SJSA1 (cell line): ENCODE data around the gene DNAJC17. TPM values are rescaled to one million over a fixed set of nuclear protein-coding genes. Genes with fewer than 3 reads are reported as not detected.

ENCODE experiments used
- DNase-seq, 2 experiments: peaks; one replicate each; pipeline ENCODE4 v3.0.0-alpha.2; 2015 to 2020; ENCODE audit warnings: low spot score in 2 of 2, low read depth in 1 of 2
- H3K27ac ChIP-seq: fragments of 250-450 bp; sonication (Bioruptor Pico); 2 replicates; pipeline ENCODE4 v1.5.1; 2020; ENCODE audit warnings: mild to moderate bottlenecking, moderate library complexity
- H3K27me3 ChIP-seq: fragments of 250-450 bp; sonication (Bioruptor Pico); replicated peaks from 2 replicates; pipeline ENCODE4 v1.5.1; 2020; ENCODE audit warnings: mild to moderate bottlenecking, moderate library complexity
- H3K36me3 ChIP-seq: fragments of 250-450 bp; sonication (Bioruptor Pico); 2 replicates; pipeline ENCODE4 v1.5.1; 2020; ENCODE audit warnings: mild to moderate bottlenecking
- H3K4me1 ChIP-seq: fragments of 250-450 bp; sonication (Bioruptor Pico); replicated peaks from 2 replicates; pipeline ENCODE4 v1.6.1; 2021; ENCODE audit warnings: mild to moderate bottlenecking
- H3K4me3 ChIP-seq: fragments of 250-450 bp; sonication (Bioruptor Pico); 2 replicates; pipeline ENCODE4 v1.5.1; 2020; ENCODE audit warnings: mild to moderate bottlenecking
- H3K9me3 ChIP-seq: fragments of 250-450 bp; sonication (Bioruptor Pico); replicated peaks from 2 replicates; pipeline ENCODE4 v1.5.1; 2020; ENCODE audit warnings: mild to moderate bottlenecking
- total RNA-seq: library from RNA; depleted of rRNA; stranded (reverse); fragments of >200 nt; shearing (Covaris generic); gene quantifications from 2 replicates; pipeline ENCODE4 v1.2.3, GENCODE V29; 2014

The DNAJC17 gene
- total RNA-seq, 1 experiment from 2014 or later, result 51.7 TPM

DNA sequence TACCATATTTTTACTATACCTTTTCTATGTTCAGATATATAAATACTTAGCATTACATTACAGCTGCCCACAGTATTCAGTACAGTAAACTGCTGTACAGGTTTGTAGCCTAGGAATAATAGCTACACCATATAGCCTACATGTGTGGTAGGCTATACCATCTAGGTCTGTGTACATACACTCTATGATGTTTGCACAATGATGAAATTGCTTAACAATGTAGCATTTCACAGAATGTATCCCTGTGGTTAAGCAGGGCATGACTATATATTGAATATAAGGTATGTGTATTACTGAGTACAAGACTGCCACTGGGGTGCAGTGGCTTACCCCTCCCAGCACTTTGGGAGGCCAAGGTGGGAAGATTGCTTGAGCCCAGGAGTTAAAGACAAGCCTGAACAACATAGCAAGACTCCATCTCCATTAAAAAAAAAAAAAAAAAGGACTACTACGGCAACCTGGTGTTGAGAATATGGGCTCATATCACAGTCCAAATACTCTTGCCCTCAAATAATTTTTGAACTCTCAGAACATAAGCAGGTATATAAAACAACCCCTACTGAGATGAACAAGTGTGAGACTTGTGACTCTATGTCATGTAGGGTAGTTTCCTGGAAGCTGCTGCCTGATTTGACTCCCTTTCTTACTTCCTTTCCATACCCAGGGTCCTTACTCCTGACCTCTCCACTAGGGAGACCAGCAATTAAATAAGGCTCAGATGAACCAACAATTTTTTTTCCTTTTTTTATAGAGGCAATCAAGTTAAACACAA lies 16.5 kb upstream of the DNAJC17 start:
- no peak overlapping the region for H3K4me3 ChIP-seq
- H3K36me3 ChIP-seq, result no peaks in the 10 kb centered on the region
- no peaks in the 10 kb centered on the region for H3K9me3 ChIP-seq
- no peak for DNase-seq
- H3K27ac ChIP-seq, result no peak overlapping the region
- H3K27me3 ChIP-seq, result no peaks in the 10 kb centered on the region
- H3K4me1 ChIP-seq, result peaks cover 10% of the 10 kb centered on the region

DNA sequence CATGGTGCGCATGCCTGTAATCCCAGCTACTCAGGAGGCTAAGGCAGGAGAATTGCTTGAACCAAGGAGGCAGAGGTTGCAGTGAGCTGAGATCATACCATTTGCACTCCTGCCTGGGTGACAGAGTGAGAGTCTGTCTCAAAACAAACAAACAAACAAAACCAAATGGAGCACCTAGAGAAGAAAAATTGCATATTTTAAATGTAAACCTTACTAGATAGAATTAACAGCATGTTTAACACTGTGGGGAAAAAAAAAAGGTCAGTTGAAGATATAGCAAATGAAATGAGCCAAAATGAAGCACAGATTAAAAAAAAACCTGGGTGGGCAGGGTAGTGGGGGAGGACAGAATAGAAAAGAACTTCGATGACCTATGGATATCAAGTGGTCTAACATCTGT lies 13.9 kb upstream of the DNAJC17 start:
- DNase-seq, result no peak
- H3K27me3 ChIP-seq, result no peaks in the 10 kb centered on the region
- no peaks in the 10 kb centered on the region for H3K36me3 ChIP-seq
- peaks cover 9% of the 10 kb centered on the region for H3K4me1 ChIP-seq
- H3K27ac ChIP-seq, result no peak overlapping the region
- H3K9me3 ChIP-seq, result no peaks in the 10 kb centered on the region
- H3K4me3 ChIP-seq, result no peak overlapping the region

DNA sequence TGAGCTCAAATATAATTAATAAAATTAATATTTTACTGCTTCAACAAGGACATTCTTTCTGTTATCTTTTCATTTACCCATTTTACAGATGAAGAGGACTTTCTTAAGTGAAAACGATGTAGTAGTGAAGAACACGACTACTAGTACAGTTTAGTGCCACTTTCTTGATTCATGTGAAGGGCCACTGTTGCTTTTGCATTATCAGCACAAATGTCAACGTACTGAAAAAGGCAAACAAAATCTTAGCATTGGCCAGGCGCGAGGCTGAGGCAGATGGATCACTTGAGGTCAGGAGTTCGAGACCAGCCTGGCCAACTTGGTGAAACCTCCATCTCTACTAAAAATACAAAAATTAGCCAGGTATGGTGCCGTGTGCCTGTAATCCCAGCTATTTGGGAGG lies 11.8 kb upstream of the DNAJC17 start:
- H3K27ac ChIP-seq, result no peak overlapping the region
- no peaks in the 10 kb centered on the region for H3K27me3 ChIP-seq
- peaks cover 10% of the 10 kb centered on the region; the same call in 1 of the 2 replicates for H3K36me3 ChIP-seq
- no peak overlapping the region for H3K4me3 ChIP-seq
- DNase-seq, result no peak
- H3K9me3 ChIP-seq, result no peaks in the 10 kb centered on the region
- H3K4me1 ChIP-seq, result no peaks in the 10 kb centered on the region

GRCh38 chr15:40815042-40815698 lies 7.9 kb upstream of the DNAJC17 start:
- Histone ChIP-seq H3K4me3 (no peak overlapping the region), H3K9me3 (no peaks in the 10 kb centered on the region), H3K36me3 (peaks cover 29% of the 10 kb centered on the region), H3K27me3 (no peaks in the 10 kb centered on the region), H3K4me1 (no peaks in the 10 kb centered on the region), H3K27ac (no peak overlapping the region)
- DNase-seq, result no peak

- Histone ChIP-seq H3K36me3 (peaks cover 29% of the 10 kb centered on the region), H3K27me3 (no peaks in the 10 kb centered on the region), H3K4me3 (no peak overlapping the region), H3K27ac (no peak overlapping the region), H3K9me3 (no peaks in the 10 kb centered on the region), H3K4me1 (peaks cover 8% of the 10 kb centered on the region)
- no peak for DNase-seq
These were observed 5.6 kb upstream of the DNAJC17 start for GRCh38 chr15:40812721-40813425.

DNA sequence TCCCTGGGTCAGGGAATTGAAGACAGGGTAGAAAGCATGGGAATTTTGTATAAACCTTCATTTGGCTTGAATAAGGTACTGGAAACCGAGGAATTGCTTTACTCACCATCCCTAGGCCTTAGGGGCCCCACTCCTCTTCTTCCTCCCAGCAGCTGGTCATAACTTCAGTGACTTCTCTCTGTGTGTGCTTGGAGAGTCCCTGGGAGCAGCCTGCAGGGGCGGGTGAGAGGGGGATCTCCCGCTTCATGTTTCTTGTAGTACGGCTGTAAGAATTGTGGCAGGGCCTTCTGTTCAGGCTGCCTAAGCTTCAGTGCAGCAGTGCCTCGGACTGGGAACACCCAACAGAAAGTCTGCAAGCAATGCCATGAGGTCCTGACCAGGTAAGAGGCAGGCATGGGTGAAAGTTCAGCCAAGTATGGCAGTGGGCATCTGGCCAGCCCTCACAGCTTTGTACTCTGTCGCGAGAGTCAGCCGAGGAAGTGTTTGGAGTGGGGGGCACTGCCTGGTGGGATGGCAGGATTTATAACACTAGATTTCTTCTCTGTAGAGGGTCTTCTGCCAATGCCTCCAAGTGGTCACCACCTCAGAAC lies 1.7 kb upstream of the DNAJC17 start:
- Histone ChIP-seq H3K9me3 (no peaks in the 10 kb centered on the region), H3K4me3 (no peak overlapping the region), H3K4me1 (peaks cover 13% of the 10 kb centered on the region)

DNA sequence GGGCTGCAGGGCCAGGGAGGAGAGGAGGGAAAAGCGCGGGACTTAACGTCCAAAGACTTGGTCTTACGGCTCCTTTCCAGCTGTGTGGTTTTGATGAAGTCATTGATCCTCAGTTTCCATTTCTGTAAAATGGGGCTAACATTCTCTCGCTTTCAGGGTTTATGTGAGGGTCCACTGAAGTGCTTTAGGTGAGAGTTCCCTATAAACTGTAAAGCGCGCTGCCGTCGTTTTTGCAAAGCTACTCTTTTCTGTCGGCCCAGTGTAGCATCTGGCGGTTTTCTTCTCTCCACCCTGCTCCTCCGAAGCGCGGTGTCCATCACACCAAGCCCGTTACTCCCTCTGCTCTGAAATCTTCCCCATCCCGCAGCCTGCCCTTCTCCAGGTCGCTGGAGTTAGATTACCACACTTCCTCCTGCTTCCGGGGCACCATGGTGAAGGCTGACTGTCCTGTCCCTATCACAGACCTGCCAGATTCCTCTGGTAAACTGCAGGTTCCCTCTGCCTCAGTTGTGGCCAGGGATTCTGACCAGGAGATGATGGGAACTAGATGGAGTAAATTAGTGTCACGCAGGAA lies 702 bp upstream of the DNAJC17 start:
- Histone ChIP-seq H3K4me3 (peak overlapping the region; percentile 77), H3K4me1 (peaks cover 13% of the 10 kb centered on the region), H3K27me3 (no peaks in the 10 kb centered on the region), H3K9me3 (no peaks in the 10 kb centered on the region), H3K36me3 (peaks cover 11% of the 10 kb centered on the region), H3K27ac (no peak overlapping the region)
- no peak for DNase-seq

More for the DNA sequence above, 1.7 kb upstream of the DNAJC17 start:
- no peak for DNase-seq
- Histone ChIP-seq H3K27ac (no peak overlapping the region), H3K27me3 (no peaks in the 10 kb centered on the region), H3K36me3 (peaks cover 21% of the 10 kb centered on the region)

DNA sequence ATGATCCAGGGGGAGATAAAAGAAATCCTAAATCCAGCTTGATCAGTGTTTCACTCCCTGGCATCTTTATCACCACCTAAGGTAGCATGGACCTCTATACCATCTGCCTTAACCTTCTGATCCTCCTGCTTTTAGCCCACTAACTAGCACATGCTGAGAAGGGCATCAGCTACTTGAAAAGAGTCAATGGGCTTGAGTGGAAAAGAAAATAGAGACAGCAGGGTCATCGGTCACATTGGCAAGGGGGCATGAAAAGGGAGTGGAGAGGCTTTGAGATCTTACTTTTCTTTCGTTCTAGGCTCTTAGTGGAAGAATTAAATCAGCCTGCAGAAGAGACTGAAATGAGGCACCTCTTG lies 623 bp downstream of the DNAJC17 start:
- DNase-seq, result no peak
- Histone ChIP-seq H3K9me3 (no peaks in the 10 kb centered on the region), H3K27me3 (no peaks in the 10 kb centered on the region), H3K4me1 (peaks cover 13% of the 10 kb centered on the region), H3K36me3 (peaks cover 7% of the 10 kb centered on the region), H3K27ac (peak overlapping the region; percentile 76; the same call in 1 of the 2 replicates), H3K4me3 (peak overlapping the region; percentile 77)

- no peak for DNase-seq
- H3K27me3 ChIP-seq, result no peaks in the 10 kb centered on the region
- H3K27ac ChIP-seq, result no peak overlapping the region
- H3K36me3 ChIP-seq, result peaks cover 9% of the 10 kb centered on the region
- no peak overlapping the region for H3K4me3 ChIP-seq
- H3K9me3 ChIP-seq, result no peaks in the 10 kb centered on the region
- H3K4me1 ChIP-seq, result peaks cover 13% of the 10 kb centered on the region
These were observed 3.6 kb downstream of the DNAJC17 start for GRCh38 chr15:40803688-40804087.

DNA sequence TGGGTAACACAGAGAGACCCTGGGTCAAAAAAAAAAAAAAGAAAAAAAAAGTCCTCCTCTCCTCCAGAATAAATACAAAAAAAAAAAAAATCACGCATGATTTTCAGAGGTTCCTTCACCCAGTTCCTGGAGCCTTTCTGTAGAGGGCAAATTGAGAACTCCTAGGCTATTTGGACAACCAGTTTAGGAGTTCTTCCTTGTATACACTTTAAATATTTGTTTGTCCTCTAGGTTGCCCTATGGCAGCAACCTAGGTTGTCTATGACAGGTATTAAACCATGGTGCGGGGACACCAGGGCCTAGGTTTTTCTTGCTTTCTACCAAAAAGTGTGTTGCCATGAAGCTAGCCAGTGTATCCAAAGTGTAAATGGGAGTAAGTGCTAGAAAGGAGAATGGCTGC lies 4.2 kb downstream of the DNAJC17 start:
- DNase-seq, result no peak
- Histone ChIP-seq H3K4me1 (peaks cover 8% of the 10 kb centered on the region), H3K27me3 (no peaks in the 10 kb centered on the region), H3K36me3 (peaks cover 9% of the 10 kb centered on the region), H3K4me3 (no peak overlapping the region), H3K9me3 (no peaks in the 10 kb centered on the region), H3K27ac (no peak overlapping the region)

DNA sequence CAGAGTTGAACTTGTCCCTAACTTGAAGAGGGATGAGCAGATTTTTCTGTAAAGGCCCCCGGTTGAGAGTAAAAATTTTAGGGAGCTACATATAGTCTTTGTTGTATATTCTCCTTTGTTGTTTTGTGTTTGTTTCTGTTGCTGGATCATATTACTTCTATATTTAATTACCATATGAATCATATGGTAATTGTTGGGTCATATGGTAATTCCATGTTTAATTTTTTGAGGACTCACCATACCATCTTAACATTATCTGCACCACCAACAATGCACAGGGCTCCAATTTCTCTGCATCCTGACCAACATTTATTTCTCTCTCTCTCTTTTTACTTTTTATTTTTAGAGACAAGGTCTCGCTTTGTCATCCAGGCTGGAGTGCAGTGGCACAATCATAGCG lies 7.8 kb downstream of the DNAJC17 start:
- Histone ChIP-seq H3K4me3 (no peak overlapping the region), H3K36me3 (peaks cover 5% of the 10 kb centered on the region; the same call in 1 of the 2 replicates), H3K27me3 (no peaks in the 10 kb centered on the region), H3K27ac (no peak overlapping the region), H3K4me1 (no peaks in the 10 kb centered on the region), H3K9me3 (no peaks in the 10 kb centered on the region)
- DNase-seq, result no peak

GRCh38 chr15:40796512-40796911 lies 10.8 kb downstream of the DNAJC17 start:
- H3K36me3 ChIP-seq, result peaks cover 10% of the 10 kb centered on the region; the same call in 1 of the 2 replicates
- peaks cover 12% of the 10 kb centered on the region for H3K4me1 ChIP-seq
- H3K27ac ChIP-seq, result no peak overlapping the region
- no peaks in the 10 kb centered on the region for H3K27me3 ChIP-seq
- no peak for DNase-seq
- no peak overlapping the region for H3K4me3 ChIP-seq
- H3K9me3 ChIP-seq, result no peaks in the 10 kb centered on the region

DNA sequence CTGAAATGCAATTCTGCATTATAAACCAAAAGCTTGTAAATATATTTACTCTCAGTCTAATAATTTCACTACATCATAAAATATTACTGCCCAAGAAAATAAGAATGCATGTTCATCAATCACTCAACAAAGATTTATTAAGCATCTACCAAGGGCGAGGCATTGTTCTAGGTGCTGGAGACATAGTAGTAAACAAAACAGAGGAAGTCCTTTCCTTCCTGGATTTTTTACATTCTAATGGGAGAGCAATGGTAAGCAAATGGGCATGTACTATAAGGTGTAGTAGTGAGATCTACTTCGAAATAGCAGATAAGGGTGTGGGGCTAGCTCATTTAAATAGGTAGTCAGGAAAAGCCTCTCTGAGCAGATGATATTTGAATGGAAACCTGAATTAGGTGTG lies 11.2 kb downstream of the DNAJC17 start:
- no peaks in the 10 kb centered on the region for H3K27me3 ChIP-seq
- no peaks in the 10 kb centered on the region for H3K9me3 ChIP-seq
- no peak overlapping the region for H3K4me3 ChIP-seq
- no peak for DNase-seq
- peaks cover 12% of the 10 kb centered on the region; the same call in 1 of the 2 replicates for H3K36me3 ChIP-seq
- H3K4me1 ChIP-seq, result peaks cover 12% of the 10 kb centered on the region
- H3K27ac ChIP-seq, result no peak overlapping the region
